Measurements from ENCODE around the gene MTHFD1L. TPM values are rescaled to one million over a fixed set of nuclear protein-coding genes. Genes with fewer than 3 reads are reported as not detected.
"Not testable (repeated sequence)": the region's sequence is repeated elsewhere in the genome, so short reads cannot be mapped to it uniquely, and the experiment has no call there.

The MTHFD1L gene
- total and polyA plus RNA-seq, 2 of the 4 experiments (the other 2 are of a cell fraction), result 43.5 to 53.2 TPM

GRCh38 chr6:150865406-150866146 lies at the start of gene MTHFD1L (continued):
- TF ChIP-seq ELK1 (IDR thresholded peaks at IDR 0.05; ENCODE audit: borderline replicate concordance, low read depth, low read length), result no peak
- peak; percentile 53 for TF ChIP-seq BHLHE40 (IDR thresholded peaks at IDR 0.05; ENCODE audit: low read depth, low read length)
- TF ChIP-seq CEBPB (IDR thresholded peaks at IDR 0.05; ENCODE audit: low read depth, low read length), result no peak
- TF ChIP-seq FOS (IDR thresholded peaks at IDR 0.05; ENCODE audit: low read depth, low read length), result peak; percentile 61
- no peak for TF ChIP-seq RCOR1 (IDR thresholded peaks at IDR 0.05; ENCODE audit: insufficient replicate concordance, low read length)
- TF ChIP-seq NFE2L2 (IDR thresholded peaks at IDR 0.05; ENCODE audit: low read depth, low read length), result peak; percentile 26; the same call in 1 of the 2 replicates

- H2BK20ac ChIP-seq (ENCODE audit: low read depth, low read length); H2AK5ac ChIP-seq (ENCODE audit: low read depth, low read length); H4K5ac ChIP-seq (ENCODE audit: low read depth, low read length); H3K14ac ChIP-seq (replicated peaks; ENCODE audit: low read depth, low read length); H3K27me3 ChIP-seq (ENCODE audit: control insufficient read depth, insufficient read depth, low read length); H3K18ac ChIP-seq (ENCODE audit: low read depth, low read length); H3K9ac ChIP-seq (ENCODE audit: low read depth, low read length); H3K9me3 ChIP-seq (ENCODE audit: control insufficient read depth, insufficient read depth, low read length); H3K56ac ChIP-seq (ENCODE audit: extremely low read depth, insufficient read depth, low read length); H2AK9ac ChIP-seq (replicated peaks; ENCODE audit: low read depth, low read length, poor library complexity); H2BK120ac ChIP-seq (ENCODE audit: low read depth, low read length); H2BK15ac ChIP-seq (ENCODE audit: low read depth, low read length); H4K8ac ChIP-seq (ENCODE audit: low read depth in 2 of 2, low read length in 2 of 2); H3K27ac ChIP-seq (ENCODE audit: insufficient read depth, low read length); H2AFZ ChIP-seq (replicated peaks; ENCODE audit: low read length, poor library complexity); dilution Hi-C loops (cut with HindIII; ENCODE audit: low sequenced_read_pairs, unreplicated experiment); H3K4me1 ChIP-seq (ENCODE audit: control insufficient read depth, insufficient read depth, low read length); H3K9me1 ChIP-seq (ENCODE audit: insufficient read depth, low read length); H3K79me1 ChIP-seq (ENCODE audit: low read depth in 1 of 2, low read length in 2 of 2); H4K91ac ChIP-seq (ENCODE audit: insufficient read depth, low read depth, low read length); H2BK5ac ChIP-seq (ENCODE audit: low read depth, low read length, poor library complexity, severe bottlenecking); H3K36me3 ChIP-seq (ENCODE audit: control insufficient read depth, insufficient read depth, low read length); H3K4ac ChIP-seq (ENCODE audit: low read depth, low read length); H4K20me1 ChIP-seq (ENCODE audit: insufficient read depth, low read length); POLR2A ChIA-PET (ENCODE audit: unreplicated experiment); H3K4me2 ChIP-seq (ENCODE audit: low read depth, low read length); H3K4me3 ChIP-seq (ENCODE audit: insufficient read depth, low read depth, low read length); ATAC-seq (ENCODE audit: low read depth); BruUV-seq (replicated peaks); DNase-seq; H3K23ac ChIP-seq (ENCODE audit: low read depth, low read length): not testable (repeated sequence)
- 90% methylated on average over 5 of the region's 8 CpGs; no CpG with 5 or more reads in 1 of the 2 experiments for WGBS, 2 experiments (ENCODE audit: extremely low coverage in 2 of 2, insufficient read length in 1 of 2)
- in situ Hi-C loops (cut with MboI; ENCODE audit: low sequenced_read_pairs) (loop anchor here (10.0 kb wide), 2 partner anchors 742 to 882 kb away; no protein-coding TSS in a partner anchor), intact Hi-C loops (cut with micrococcal nuclease) (loop anchor here (5.0 to 10.0 kb wide), 3 partner anchors 66 to 882 kb away; no protein-coding TSS in a partner anchor)
- CTCF ChIA-PET, result interaction anchor here (0.6 to 2.7 kb wide), 6 partner anchors 18 to 522 kb away, joined by 3 to 10 read pairs (median 4); partner anchors contain the start of gene MTHFD1L
These were observed 48.9 kb upstream of the MTHFD1L start for GRCh38 chr6:150816554-150816953.
